ENCODE measurements around the gene RAB28.
A peak's percentile ranks its signal among the peaks of the same experiment; 100 is the strongest.
"Not testable (repeated sequence)": the region's sequence is repeated elsewhere in the genome, so short reads cannot be mapped to it uniquely, and the experiment has no call there.

The RAB28 gene

GRCh38 chr4:13409324-13409723, 74.8 kb downstream of the RAB28 start:
- H3K4me3 ChIP-seq (replicated peaks; ENCODE audit: low read depth, low read length): no peak overlapping the region
- TF ChIP-seq CTCF (IDR thresholded peaks at IDR 0.05; ENCODE audit: low read length, missing control alignments): no peak
- no peak for DNase-seq (ENCODE audit: low read depth)

GRCh38 chr4:13406156-13406555, 78.0 kb downstream of the RAB28 start:
- DNase-seq (ENCODE audit: low read depth); H3K4me3 ChIP-seq (replicated peaks; ENCODE audit: low read depth, low read length): not testable (repeated sequence)

GRCh38 chr4:13403833-13404232, 80.3 kb downstream of the RAB28 start:
- no peak for TF ChIP-seq CTCF (IDR thresholded peaks at IDR 0.05; ENCODE audit: low read length, missing control alignments)
- DNase-seq (ENCODE audit: low read depth): no peak
- H3K4me3 ChIP-seq (replicated peaks; ENCODE audit: low read depth, low read length): no peak overlapping the region

- no peak for DNase-seq (ENCODE audit: low read depth)
- no peak for TF ChIP-seq CTCF (IDR thresholded peaks at IDR 0.05; ENCODE audit: low read length, missing control alignments)
- no peak overlapping the region for H3K4me3 ChIP-seq (replicated peaks; ENCODE audit: low read depth, low read length)
Observed at GRCh38 chr4:13403326-13403725, 80.8 kb downstream of the RAB28 start.

- TF ChIP-seq CTCF (IDR thresholded peaks at IDR 0.05; ENCODE audit: low read length, missing control alignments): no peak
- no peak overlapping the region for H3K4me3 ChIP-seq (replicated peaks; ENCODE audit: low read depth, low read length)
- peak; percentile 41 for DNase-seq (ENCODE audit: low read depth)
Observed at GRCh38 chr4:13399257-13399656, 84.9 kb downstream of the RAB28 start.

GRCh38 chr4:13396161-13396560, 88.0 kb downstream of the RAB28 start:
- no peak overlapping the region for H3K4me3 ChIP-seq (replicated peaks; ENCODE audit: low read depth, low read length)
- TF ChIP-seq CTCF (IDR thresholded peaks at IDR 0.05; ENCODE audit: low read length, missing control alignments): no peak
- no peak for DNase-seq (ENCODE audit: low read depth)

- DNase-seq (ENCODE audit: low read depth); H3K4me3 ChIP-seq (replicated peaks; ENCODE audit: low read depth, low read length): not testable (repeated sequence)
Observed at GRCh38 chr4:13389901-13390300, 94.2 kb downstream of the RAB28 start.

- TF ChIP-seq CTCF (IDR thresholded peaks at IDR 0.05; ENCODE audit: low read length, missing control alignments): no peak
- DNase-seq (ENCODE audit: low read depth): no peak
Observed at GRCh38 chr4:13386405-13387107, 97.6 kb downstream of the RAB28 start.

More at GRCh38 chr4:13386405-13387107, 97.6 kb downstream of the RAB28 start:
- H3K4me3 ChIP-seq (replicated peaks; ENCODE audit: low read depth, low read length): no peak overlapping the region
